A549 (cell line): ENCODE results near the gene ST6GALNAC4. TPM values are rescaled to one million over a fixed set of nuclear protein-coding genes. Genes with fewer than 3 reads are reported as not detected.

Experiments
- ATAC-seq, 2 experiments: fragments of 200-7000 bp in 1 of 2; fragments of >200 bp in 1 of 2; cut with Nextera tagmentation in 1 of 2; cut with Tn5 transposase in 1 of 2; 3 replicates each; pipeline versions ENCODE4 v1.8.0 to v1.9.1; 2018 to 2020; ENCODE audit warnings: mild to moderate bottlenecking in 1 of 2, moderate library complexity in 1 of 2
- CTCF ChIA-PET: fragments of 300-600 bp; sonication (Branson Sonifier 250); formaldehyde crosslinking; extraction: SDS; loops from one replicate; lab custom pipeline; 2021; ENCODE audit warnings: antibody characterized with exemption, inconsistent platforms; lab: Yijun Ruan, JAX
- POLR2A ChIA-PET: fragments of 350-600 bp; formaldehyde crosslinking; extraction: SDS; loops from one replicate; lab custom pipeline; 2021; ENCODE audit warnings: antibody characterized with exemption, inconsistent platforms; lab: Yijun Ruan, JAX
- DNase-seq, 2 experiments: peaks; one replicate each; pipeline versions ENCODE4 v3.0.0 to v3.0.0-alpha.2; 2011 to 2016; ENCODE audit warnings: low read depth in 1 of 2, low spot score in 1 of 2
- FAIRE-seq: peaks from 2 replicates; lab custom pipeline; 2011; peaks lifted over from hg19 to GRCh38; lab: Jason Lieb, UNC
- H3K27ac ChIP-seq, 2 experiments: fragments of >200 bp; sonication (Bioruptor Twin); formaldehyde crosslinking; 3 replicates each; pipeline ENCODE4 v1.5.1; 2016 to 2017
- H3K4me1 ChIP-seq: fragments of >200 bp; sonication (Bioruptor Twin); formaldehyde crosslinking; 3 replicates; pipeline ENCODE4 v1.6.1; 2016
- H3K4me2 ChIP-seq: fragments of >200 bp; sonication (Bioruptor Twin); formaldehyde crosslinking; 3 replicates; pipeline ENCODE4 v1.6.1; 2016
- H3K4me3 ChIP-seq: fragments of >200 bp; sonication (Bioruptor Twin); formaldehyde crosslinking; 3 replicates; pipeline ENCODE4 v1.5.1; 2016
- H3K9me3 ChIP-seq: fragments of >200 bp; sonication (Bioruptor Twin); formaldehyde crosslinking; 3 replicates; pipeline ENCODE4 v1.6.1; 2016
- BCL3 ChIP-seq: fragments of >200 bp; sonication (Bioruptor Twin); formaldehyde crosslinking; IDR thresholded peaks from 3 replicates; pipeline ENCODE4 v1.6.1; 2016
- CEBPB ChIP-seq, 2 experiments: fragments of >200 bp in 1 of 2; sonication (Bioruptor Twin) in 1 of 2; formaldehyde crosslinking in 1 of 2; IDR thresholded peaks; 2 replicates each; pipeline ENCODE4 v1.6.1; 2012 to 2016
- CTCF ChIP-seq: fragments of >200 bp; sonication (Bioruptor Twin); formaldehyde crosslinking; IDR thresholded peaks from 3 replicates; pipeline ENCODE4 v1.5.1; 2016
- EHF ChIP-seq: fragments of 250-450 bp; sonication (Bioruptor Pico); IDR thresholded peaks from 2 replicates; pipeline ENCODE4 v1.5.0; 2020; ENCODE audit warnings: mild to moderate bottlenecking
- ESRRA ChIP-seq: fragments of 150-350 bp; IDR thresholded peaks from 2 replicates; pipeline ENCODE4 v1.6.1; 2014; ENCODE audit warnings: mild to moderate bottlenecking, low read length, borderline replicate concordance
- FOXS1 ChIP-seq: fragments of 250-450 bp; sonication (Bioruptor Pico); IDR thresholded peaks from 2 replicates; pipeline ENCODE4 v1.5.0; 2020; ENCODE audit warnings: mild to moderate bottlenecking, moderate library complexity
- GATA3 ChIP-seq: IDR thresholded peaks from 2 replicates; pipeline ENCODE4 v1.6.1; 2012; ENCODE audit warnings: borderline replicate concordance
- HDAC2 ChIP-seq: fragments of 200-600 bp; sonication (generic); IDR thresholded peaks from 2 replicates; pipeline ENCODE4 v1.6.1; 2016
- HOXB5 ChIP-seq: fragments of 250-450 bp; sonication (Bioruptor Pico); IDR thresholded peaks from 2 replicates; pipeline ENCODE4 v1.5.0; 2020; ENCODE audit warnings: mild to moderate bottlenecking, moderate library complexity
- JUN ChIP-seq, 2 experiments: fragments of >200 bp; sonication (Bioruptor Twin); formaldehyde crosslinking; IDR thresholded peaks; 2 replicates in 1 of 2; 3 replicates in 1 of 2; pipeline ENCODE4 v1.6.1; 2016 to 2017
- KDM1A ChIP-seq: fragments of 200-600 bp; sonication (generic); IDR thresholded peaks from 2 replicates; pipeline ENCODE4 v1.6.1; 2016; ENCODE audit warnings: low read depth, mild to moderate bottlenecking
- KDM5A ChIP-seq: fragments of 200-600 bp; sonication (generic); IDR thresholded peaks from 2 replicates; pipeline ENCODE4 v1.6.1; 2016; ENCODE audit warnings: antibody characterized with exemption, mild to moderate bottlenecking
- NR3C1 ChIP-seq: fragments of >200 bp; sonication (Bioruptor Twin); formaldehyde crosslinking; IDR thresholded peaks from 3 replicates; pipeline ENCODE4 v1.6.1; 2017
- POLR2A ChIP-seq: IDR thresholded peaks from 2 replicates; pipeline ENCODE4 v1.6.1; 2012; ENCODE audit warnings: mild to moderate bottlenecking, low read length
- RFX5 ChIP-seq: fragments of 450-650 bp; IDR thresholded peaks from 2 replicates; pipeline ENCODE4 v1.7.1; 2014; ENCODE audit warnings: antibody characterized with exemption, mild to moderate bottlenecking, moderate library complexity
- RNF2 ChIP-seq: fragments of 200-600 bp; sonication (generic); IDR thresholded peaks from 2 replicates; pipeline ENCODE4 v1.6.1; 2016; ENCODE audit warnings: low read depth, mild to moderate bottlenecking, antibody characterized with exemption, moderate library complexity, borderline replicate concordance
- SREBF2 ChIP-seq: fragments of 450-650 bp; IDR thresholded peaks from 2 replicates; pipeline ENCODE4 v1.6.1; 2014; ENCODE audit warnings: mild to moderate bottlenecking, moderate library complexity
- TP53 ChIP-seq: fragments of 250-450 bp; sonication (Bioruptor Pico); IDR thresholded peaks from 2 replicates; pipeline ENCODE4 v1.5.0; 2021; ENCODE audit warnings: mild to moderate bottlenecking, moderate library complexity
- ZC3H11A ChIP-seq: fragments of 450-650 bp; IDR thresholded peaks from 2 replicates; pipeline ENCODE4 v1.6.1; 2014; ENCODE audit warnings: antibody characterized with exemption, mild to moderate bottlenecking
- WGBS: methylation state at CpG from one replicate; pipeline ENCODE4 v1.1.6; 2017; ENCODE audit errors: missing lambda C conversion rate; 5-methylcytosine and 5-hydroxymethylcytosine counted together
- polyA plus RNA-seq, 4 experiments: library from polyadenylated mRNA; depleted of rRNA in 3 of 4; stranded (reverse); fragments of >200 nt; fragmentation: RNase III in 1 of 4; extraction: RNeasy Plus Mini Kit Qiagen cat#74134 plus additional on column Dnase treatment in 1 of 4; gene quantifications; 2 replicates in 3 of 4; 3 replicates in 1 of 4; pipeline ENCODE4 v1.2.3, GENCODE V29; 2011 to 2017
- TF ChIP-seq, protein P1 (sequence below): IDR thresholded peaks from 2 replicates; pipeline ENCODE4 v1.6.1; 2012
- TF ChIP-seq, protein P2 (sequence below): fragments of >200 bp; sonication (Bioruptor Twin); formaldehyde crosslinking; IDR thresholded peaks from 2 replicates; pipeline ENCODE4 v1.6.1; 2016

ST6GALNAC4 gene
- polyA plus RNA-seq, 2 of the 4 experiments (the other 2 are of a cell fraction): 11.0 to 24.8 TPM

GRCh38 chr9:127908660-127908926 is 8.2 kb downstream of the ST6GALNAC4 start:
- 96% methylated on average over 10 of the region's 10 CpGs for WGBS
- Histone ChIP-seq H3K9me3 (no peaks in the 10 kb centered on the region), H3K27ac (no peak overlapping the region), H3K4me3 (no peak overlapping the region), H3K4me2 (no peak overlapping the region), H3K4me1 (peaks cover 17% of the 10 kb centered on the region)
- DNase-seq (no peak), ATAC-seq (no peak), FAIRE-seq (no peak)
- CTCF ChIA-PET: interaction anchor here (3.0 kb wide), 1 partner anchor 12 kb away, joined by 21 read pairs; no protein-coding TSS in a partner anchor
- TF ChIP-seq HDAC2: no peak
- TF ChIP-seq, protein P1, sequence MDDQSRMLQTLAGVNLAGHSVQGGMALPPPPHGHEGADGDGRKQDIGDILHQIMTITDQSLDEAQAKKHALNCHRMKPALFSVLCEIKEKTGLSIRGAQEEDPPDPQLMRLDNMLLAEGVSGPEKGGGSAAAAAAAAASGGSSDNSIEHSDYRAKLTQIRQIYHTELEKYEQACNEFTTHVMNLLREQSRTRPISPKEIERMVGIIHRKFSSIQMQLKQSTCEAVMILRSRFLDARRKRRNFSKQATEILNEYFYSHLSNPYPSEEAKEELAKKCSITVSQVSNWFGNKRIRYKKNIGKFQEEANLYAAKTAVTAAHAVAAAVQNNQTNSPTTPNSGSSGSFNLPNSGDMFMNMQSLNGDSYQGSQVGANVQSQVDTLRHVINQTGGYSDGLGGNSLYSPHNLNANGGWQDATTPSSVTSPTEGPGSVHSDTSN: no peak
- no peak for TF ChIP-seq EHF (CRISPR knock-in tag)
- no peak for TF ChIP-seq RFX5
- no peak for TF ChIP-seq ZC3H11A
- no peak for TF ChIP-seq JUN (IDR thresholded peaks at IDR 0.05)
- no peak for TF ChIP-seq BCL3
- TF ChIP-seq KDM1A: no peak
- TF ChIP-seq GATA3: no peak
- POLR2A ChIA-PET: no interaction called here

DNA sequence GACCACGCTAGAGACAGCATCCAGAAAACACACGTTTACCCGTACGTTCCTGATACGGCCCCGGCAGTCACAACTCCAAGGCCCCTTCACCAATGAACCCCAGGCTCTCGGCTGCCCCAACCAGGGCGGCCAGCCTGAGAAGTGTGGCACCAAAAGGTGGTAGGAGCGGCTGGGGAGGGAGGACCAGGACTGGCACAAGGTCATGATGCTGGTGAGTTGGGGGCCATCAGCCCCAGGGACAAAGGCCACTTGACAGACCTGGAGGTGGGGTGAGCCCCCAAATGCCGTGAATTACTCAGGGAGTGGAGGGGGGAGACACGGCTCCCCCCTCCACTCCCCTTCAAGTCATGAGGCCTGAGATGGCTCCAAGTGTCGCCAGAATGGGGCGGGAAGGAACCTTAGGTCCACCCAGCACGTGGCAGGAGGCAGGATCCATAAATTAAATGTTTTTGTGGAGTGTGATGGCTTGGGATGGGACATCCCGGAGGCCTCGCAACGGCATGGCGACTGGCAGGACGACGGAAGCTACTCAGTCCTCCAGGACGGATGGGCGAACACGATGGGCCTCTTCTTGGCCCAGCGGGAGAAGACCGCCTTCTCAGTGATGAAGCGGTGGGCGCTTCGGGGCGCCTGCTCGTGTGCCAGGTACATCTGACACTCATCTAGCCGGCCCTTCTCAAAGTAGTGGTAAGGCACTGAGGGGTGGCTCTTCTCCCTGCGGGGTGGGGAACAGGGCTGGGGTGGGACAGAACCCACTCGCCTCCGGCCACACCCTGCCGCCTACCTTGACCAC is 8.8 kb downstream of the ST6GALNAC4 start:
- Histone ChIP-seq H3K4me2 (no peak overlapping the region), H3K4me3 (no peak overlapping the region), H3K27ac (no peak overlapping the region), H3K4me1 (peaks cover 17% of the 10 kb centered on the region), H3K9me3 (no peaks in the 10 kb centered on the region)
- 89% methylated on average over 34 of the region's 35 CpGs for WGBS
- TF ChIP-seq, protein P2, sequence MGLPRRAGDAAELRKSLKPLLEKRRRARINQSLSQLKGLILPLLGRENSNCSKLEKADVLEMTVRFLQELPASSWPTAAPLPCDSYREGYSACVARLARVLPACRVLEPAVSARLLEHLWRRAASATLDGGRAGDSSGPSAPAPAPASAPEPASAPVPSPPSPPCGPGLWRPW: no peak
- TF ChIP-seq HOXB5 (CRISPR knock-in tag) (no peak), NR3C1 (no peak), KDM5A (no peak)
- ATAC-seq (no peak), FAIRE-seq (no peak), DNase-seq (no peak)
- CTCF ChIA-PET: interaction anchor here (1.0 to 3.0 kb wide), 3 partner anchors 13 to 63 kb away, joined by 3 to 21 read pairs (median 4); no protein-coding TSS in a partner anchor
- POLR2A ChIA-PET: no interaction called here

- WGBS: 95% methylated on average over 12 of the region's 12 CpGs
- peaks cover 19% of the 10 kb centered on the region for H3K4me1 ChIP-seq
- CTCF ChIA-PET: interaction anchor here (1.3 kb wide), 1 partner anchor 15 kb away, joined by 5 read pairs; no protein-coding TSS in a partner anchor
- POLR2A ChIA-PET: no interaction called here
- DNase-seq: no peak
- H3K27ac ChIP-seq: no peak overlapping the region
- no peak overlapping the region for H3K4me2 ChIP-seq
- TF ChIP-seq HOXB5 (CRISPR knock-in tag): no peak
- TF ChIP-seq RNF2: no peak
- no peak for TF ChIP-seq RFX5
- TF ChIP-seq CEBPB (IDR thresholded peaks at IDR 0.05): no peak
- TF ChIP-seq KDM1A: no peak
- no peak for TF ChIP-seq POLR2A
- no peak for TF ChIP-seq SREBF2
- TF ChIP-seq JUN (IDR thresholded peaks at IDR 0.05): no peak
- TF ChIP-seq EHF (CRISPR knock-in tag): no peak
- TF ChIP-seq TP53 (CRISPR knock-in tag): no peak
- TF ChIP-seq ESRRA: no peak
- TF ChIP-seq FOXS1: no peak
- TF ChIP-seq CTCF: no peak
- H3K9me3 ChIP-seq: no peaks in the 10 kb centered on the region
- no peak for FAIRE-seq
- H3K4me3 ChIP-seq: no peak overlapping the region
- no peak for ATAC-seq
Observed at GRCh38 chr9:127905788-127906191, 11.1 kb downstream of the ST6GALNAC4 start.
